ENCODE results near the gene CHTOP.
"Not testable (repeated sequence)": the region's sequence is repeated elsewhere in the genome, so short reads cannot be mapped to it uniquely, and the experiment has no call there.

Gene CHTOP

GRCh38 chr1:153667439-153667838 is 33.6 kb downstream of the CHTOP start:
- ATAC-seq: no peak
- TF ChIP-seq TCF4 (CRISPR knock-in tag; IDR thresholded peaks at IDR 0.05; ENCODE audit: borderline replicate concordance) (no peak), POU6F1 (CRISPR knock-in tag; IDR thresholded peaks at IDR 0.05; ENCODE audit: borderline replicate concordance, low read depth) (no peak), ZNF70 (CRISPR knock-in tag; IDR thresholded peaks at IDR 0.05) (no peak), CREB5 (CRISPR knock-in tag; IDR thresholded peaks at IDR 0.05; ENCODE audit: low read depth) (no peak), RARB (CRISPR knock-in tag; IDR thresholded peaks at IDR 0.05) (no peak), BACH2 (CRISPR knock-in tag; IDR thresholded peaks at IDR 0.05; ENCODE audit: borderline replicate concordance) (no peak), TSHZ2 (CRISPR knock-in tag; IDR thresholded peaks at IDR 0.05) (no peak), ZFP30 (CRISPR knock-in tag; IDR thresholded peaks at IDR 0.05) (no peak), ZFP3 (CRISPR knock-in tag; IDR thresholded peaks at IDR 0.05) (no peak), ZNF8 (CRISPR knock-in tag; IDR thresholded peaks at IDR 0.05) (no peak), SNAI2 (CRISPR knock-in tag; IDR thresholded peaks at IDR 0.05) (no peak), CSRNP3 (CRISPR knock-in tag; IDR thresholded peaks at IDR 0.05) (no peak), OSR1 (CRISPR knock-in tag; IDR thresholded peaks at IDR 0.05) (no peak)

- not testable (repeated sequence) for ATAC-seq
These were observed 34.8 kb downstream of the CHTOP start for GRCh38 chr1:153668672-153669071.

- TF ChIP-seq ARNTL (CRISPR knock-in tag; IDR thresholded peaks at IDR 0.05; ENCODE audit: borderline replicate concordance, low read depth) (no peak), ZNF565 (CRISPR knock-in tag; conservative IDR thresholded peaks at IDR 0.05; ENCODE audit: low read depth) (no peak), ZNF70 (CRISPR knock-in tag; IDR thresholded peaks at IDR 0.05) (no peak), TCF4 (CRISPR knock-in tag; IDR thresholded peaks at IDR 0.05; ENCODE audit: borderline replicate concordance) (no peak), ESRRG (CRISPR knock-in tag; IDR thresholded peaks at IDR 0.05) (no peak), ZFP30 (CRISPR knock-in tag; IDR thresholded peaks at IDR 0.05) (no peak), ZNF8 (CRISPR knock-in tag; IDR thresholded peaks at IDR 0.05) (no peak), RARB (CRISPR knock-in tag; IDR thresholded peaks at IDR 0.05) (no peak), SNAI2 (CRISPR knock-in tag; IDR thresholded peaks at IDR 0.05) (no peak), CREB5 (CRISPR knock-in tag; IDR thresholded peaks at IDR 0.05; ENCODE audit: low read depth) (no peak), ISL1 (CRISPR knock-in tag; IDR thresholded peaks at IDR 0.05) (no peak), PPARA (CRISPR knock-in tag; IDR thresholded peaks at IDR 0.05; ENCODE audit: borderline replicate concordance) (no peak), OSR1 (CRISPR knock-in tag; IDR thresholded peaks at IDR 0.05) (no peak), TOX (CRISPR knock-in tag; IDR thresholded peaks at IDR 0.05; ENCODE audit: borderline replicate concordance) (no peak), ZFP3 (CRISPR knock-in tag; IDR thresholded peaks at IDR 0.05) (no peak), POU6F1 (CRISPR knock-in tag; IDR thresholded peaks at IDR 0.05; ENCODE audit: borderline replicate concordance, low read depth) (no peak), CSRNP3 (CRISPR knock-in tag; IDR thresholded peaks at IDR 0.05) (no peak)
- no peak for ATAC-seq
These were observed 35.7 kb downstream of the CHTOP start for GRCh38 chr1:153669606-153670005.
